Nephron (organoid): ENCODE measurements around the gene SPESP1.
A peak's percentile ranks its signal among the peaks of the same experiment; 100 is the strongest.

Experiments used
- H3K27ac Mint-ChIP-seq, 3 experiments: 2 replicates each; pipeline ENCODE4 v1.8.0; 2020; ENCODE audit warnings: mixed read lengths in 3 of 3, mild to moderate bottlenecking in 2 of 3, moderate library complexity in 1 of 3
- H3K27me3 Mint-ChIP-seq: 2 replicates; pipeline ENCODE4 v1.8.0; 2021; ENCODE audit warnings: low read depth, mild to moderate bottlenecking, moderate library complexity, mixed read lengths
- H3K36me3 Mint-ChIP-seq: 2 replicates; pipeline ENCODE4 v1.8.0; 2020; ENCODE audit warnings: low read depth, mixed read lengths
- H3K4me1 Mint-ChIP-seq: 2 replicates; pipeline ENCODE4 v1.8.0; 2020; ENCODE audit warnings: mixed read lengths
- H3K4me3 Mint-ChIP-seq, 3 experiments: 2 replicates each; pipeline ENCODE4 v1.8.0; 2020; ENCODE audit warnings: mild to moderate bottlenecking in 3 of 3, mixed read lengths in 3 of 3, moderate library complexity in 2 of 3
- H3K9me3 Mint-ChIP-seq: 2 replicates; pipeline ENCODE4 v1.8.0; 2020; ENCODE audit warnings: mixed read lengths
- CTCF ChIP-seq, 3 experiments: fragments of 200-600 bp; sonication (generic); IDR thresholded peaks; one replicate each; pipeline ENCODE4 v1.5.0; 2021; ENCODE audit warnings: antibody characterized with exemption in 3 of 3; ENCODE audit not compliant: unreplicated experiment in 3 of 3

Gene SPESP1

DNA sequence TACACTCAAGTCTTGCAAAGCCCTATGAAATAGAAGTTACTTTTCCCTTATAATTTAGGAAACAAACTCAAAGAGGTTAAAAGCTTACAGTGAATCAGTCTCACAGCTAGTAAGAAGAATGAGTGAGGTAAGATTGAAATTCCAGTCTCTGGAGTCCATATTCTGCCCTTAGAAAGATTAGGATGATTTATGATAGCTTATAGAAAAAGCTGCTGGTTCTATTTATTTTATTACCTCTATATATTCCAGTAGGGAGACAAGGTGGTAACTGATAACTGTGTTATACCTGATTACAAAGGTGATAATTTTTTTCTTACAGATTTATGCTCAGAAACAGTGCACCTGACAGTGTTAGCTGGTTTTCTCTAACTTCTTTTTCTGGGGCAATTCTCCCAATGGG, 34.1 kb upstream of the SPESP1 start:
- Mint-ChIP-seq H3K4me3 (no peak overlapping the region), H3K9me3 (peaks cover 9% of the 10 kb centered on the region), H3K27me3 (peaks cover 4% of the 10 kb centered on the region), H3K4me1 (no peaks in the 10 kb centered on the region), H3K27ac (no peak overlapping the region), H3K36me3 (no peaks in the 10 kb centered on the region)
- no peak for TF ChIP-seq CTCF (IDR thresholded peaks at IDR 0.05; ENCODE audit: unreplicated experiment in 3 of 3)

GRCh38 chr15:68897016-68897415, 33.3 kb upstream of the SPESP1 start:
- peaks cover 8% of the 10 kb centered on the region for H3K27me3 Mint-ChIP-seq
- H3K9me3 Mint-ChIP-seq: peaks cover 9% of the 10 kb centered on the region
- no peaks in the 10 kb centered on the region for H3K36me3 Mint-ChIP-seq
- no peaks in the 10 kb centered on the region for H3K4me1 Mint-ChIP-seq
- H3K4me3 Mint-ChIP-seq: no peak overlapping the region
- no peak for TF ChIP-seq CTCF (IDR thresholded peaks at IDR 0.05; ENCODE audit: unreplicated experiment in 3 of 3)
- H3K27ac Mint-ChIP-seq: no peak overlapping the region

GRCh38 chr15:68900027-68900426, 30.3 kb upstream of the SPESP1 start:
- Mint-ChIP-seq H3K4me3 (no peak overlapping the region), H3K4me1 (no peaks in the 10 kb centered on the region), H3K36me3 (no peaks in the 10 kb centered on the region), H3K27ac (peak overlapping the region in 1 of 3 experiments; percentile 19), H3K27me3 (peaks cover 14% of the 10 kb centered on the region), H3K9me3 (no peaks in the 10 kb centered on the region)
- no peak for TF ChIP-seq CTCF (IDR thresholded peaks at IDR 0.05; ENCODE audit: unreplicated experiment in 3 of 3)

DNA sequence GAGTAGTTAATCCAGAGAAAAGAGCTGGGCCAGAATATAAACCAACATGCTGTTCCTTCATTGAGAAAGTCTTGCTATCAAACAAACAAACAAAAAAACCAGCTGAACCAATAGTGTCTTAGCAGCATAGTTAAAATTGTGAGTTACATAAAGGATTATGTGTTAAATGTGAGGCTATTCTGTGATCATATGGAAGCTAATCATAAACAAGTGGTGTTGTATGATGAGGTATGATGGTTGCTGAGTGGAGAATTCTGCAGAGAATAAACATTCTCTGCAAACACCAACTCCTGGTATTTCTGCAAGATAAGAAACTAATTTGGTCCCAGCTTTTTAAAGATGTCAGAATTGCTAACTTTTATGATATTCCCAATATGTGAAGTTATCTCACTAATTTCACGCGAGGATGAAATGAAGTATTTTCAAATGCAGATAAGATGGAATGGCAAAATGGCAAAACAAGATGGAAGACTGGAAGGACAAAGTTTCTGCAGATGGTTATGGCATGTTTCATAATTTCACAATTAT, 22.9 kb upstream of the SPESP1 start:
- H3K27me3 Mint-ChIP-seq: peaks cover 8% of the 10 kb centered on the region
- no peak overlapping the region for H3K4me3 Mint-ChIP-seq
- TF ChIP-seq CTCF (IDR thresholded peaks at IDR 0.05; ENCODE audit: unreplicated experiment in 3 of 3): no peak
- no peaks in the 10 kb centered on the region for H3K36me3 Mint-ChIP-seq
- no peak overlapping the region for H3K27ac Mint-ChIP-seq
- H3K9me3 Mint-ChIP-seq: no peaks in the 10 kb centered on the region
- peaks cover 5% of the 10 kb centered on the region for H3K4me1 Mint-ChIP-seq

DNA sequence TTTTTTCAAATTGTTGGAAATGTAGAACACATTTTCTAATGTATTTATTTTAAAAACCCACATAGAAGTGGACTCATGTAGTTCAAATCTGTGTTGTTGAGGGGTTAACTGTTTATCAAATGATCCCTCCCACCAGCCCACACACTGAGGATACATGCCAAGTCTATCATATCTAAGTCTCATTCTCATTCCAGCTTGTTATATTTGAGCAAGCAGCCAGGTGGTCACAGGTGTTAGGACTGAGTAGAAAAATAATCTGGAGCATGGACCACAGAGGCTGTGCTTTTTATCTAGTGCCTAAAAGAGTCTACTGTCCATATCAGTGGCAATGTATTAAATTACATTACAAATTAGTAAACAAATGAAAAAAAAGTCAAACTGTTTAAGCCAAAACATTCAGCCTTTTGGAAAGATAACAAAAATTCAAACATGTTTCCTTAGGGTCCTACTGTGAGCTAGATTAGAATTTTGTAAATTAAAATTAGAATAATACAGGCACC, 20.7 kb upstream of the SPESP1 start:
- H3K27me3 Mint-ChIP-seq: peaks cover 4% of the 10 kb centered on the region

More for the DNA sequence above, 20.7 kb upstream of the SPESP1 start:
- H3K27ac Mint-ChIP-seq: no peak overlapping the region
- H3K4me1 Mint-ChIP-seq: peaks cover 5% of the 10 kb centered on the region
- no peaks in the 10 kb centered on the region for H3K9me3 Mint-ChIP-seq
- no peaks in the 10 kb centered on the region for H3K36me3 Mint-ChIP-seq
- H3K4me3 Mint-ChIP-seq: no peak overlapping the region
- TF ChIP-seq CTCF (IDR thresholded peaks at IDR 0.05; ENCODE audit: unreplicated experiment in 3 of 3): no peak
